ENCODE measurements around the gene LDLRAD3.

LDLRAD3 gene

GRCh38 chr11:36234825-36235224 lies 291.0 kb downstream of the LDLRAD3 start:
- Histone ChIP-seq H3K36me3 (replicated peaks; ENCODE audit: low read depth, low read length) (no peaks in the 10 kb centered on the region), H3K4me2 (ENCODE audit: low read length) (no peak overlapping the region), H4K20me1 (ENCODE audit: insufficient read depth, low read length) (no peaks in the 10 kb centered on the region), H3K9ac (ENCODE audit: low read length) (no peak overlapping the region), H3K27ac (ENCODE audit: low read length) (no peak overlapping the region), H2AFZ (ENCODE audit: low read depth, low read length) (no peak overlapping the region), H3K4me3 (ENCODE audit: low read length) (no peak overlapping the region), H3K79me2 (ENCODE audit: low read length) (no peaks in the 10 kb centered on the region), H3K9me3 (ENCODE audit: insufficient read depth, low read length) (no peaks in the 10 kb centered on the region), H3K27me3 (ENCODE audit: low read depth, low read length) (peaks cover 31% of the 10 kb centered on the region), H3K4me1 (ENCODE audit: low read length) (no peaks in the 10 kb centered on the region)
- TF ChIP-seq CTCF (IDR thresholded peaks at IDR 0.05; ENCODE audit: low read depth, low read length) (no peak), EZH2phosphoT487 (IDR thresholded peaks at IDR 0.05; ENCODE audit: low read depth) (no peak)

- no peak overlapping the region for H3K4me3 ChIP-seq (ENCODE audit: low read length)
- TF ChIP-seq EZH2phosphoT487 (IDR thresholded peaks at IDR 0.05; ENCODE audit: low read depth) (no peak), CTCF (IDR thresholded peaks at IDR 0.05; ENCODE audit: low read depth, low read length) (no peak)
- H3K4me1 ChIP-seq (ENCODE audit: low read length): no peaks in the 10 kb centered on the region
- no peak overlapping the region for H2AFZ ChIP-seq (ENCODE audit: low read depth, low read length)
- H3K9me3 ChIP-seq (ENCODE audit: insufficient read depth, low read length): no peaks in the 10 kb centered on the region
- H3K79me2 ChIP-seq (ENCODE audit: low read length): no peaks in the 10 kb centered on the region
- no peaks in the 10 kb centered on the region for H3K36me3 ChIP-seq (replicated peaks; ENCODE audit: low read depth, low read length)
- H3K9ac ChIP-seq (ENCODE audit: low read length): no peak overlapping the region
- H3K27me3 ChIP-seq (ENCODE audit: low read depth, low read length): peaks cover 22% of the 10 kb centered on the region
- H3K27ac ChIP-seq (ENCODE audit: low read length): no peak overlapping the region
- H4K20me1 ChIP-seq (ENCODE audit: insufficient read depth, low read length): no peaks in the 10 kb centered on the region
- H3K4me2 ChIP-seq (ENCODE audit: low read length): no peak overlapping the region
Observed at GRCh38 chr11:36235750-36236149, 291.9 kb downstream of the LDLRAD3 start.

GRCh38 chr11:36237391-36237790 lies 293.5 kb downstream of the LDLRAD3 start:
- H3K4me2 ChIP-seq (ENCODE audit: low read length): no peak overlapping the region
- TF ChIP-seq EZH2phosphoT487 (IDR thresholded peaks at IDR 0.05; ENCODE audit: low read depth): no peak
- TF ChIP-seq CTCF (IDR thresholded peaks at IDR 0.05; ENCODE audit: low read depth, low read length): no peak
- H3K9ac ChIP-seq (ENCODE audit: low read length): no peak overlapping the region
- no peak overlapping the region for H2AFZ ChIP-seq (ENCODE audit: low read depth, low read length)
- no peaks in the 10 kb centered on the region for H3K4me1 ChIP-seq (ENCODE audit: low read length)
- H3K27ac ChIP-seq (ENCODE audit: low read length): no peak overlapping the region
- H3K36me3 ChIP-seq (replicated peaks; ENCODE audit: low read depth, low read length): no peaks in the 10 kb centered on the region
- H3K79me2 ChIP-seq (ENCODE audit: low read length): no peaks in the 10 kb centered on the region
- no peak overlapping the region for H3K4me3 ChIP-seq (ENCODE audit: low read length)
- H4K20me1 ChIP-seq (ENCODE audit: insufficient read depth, low read length): no peaks in the 10 kb centered on the region
- H3K9me3 ChIP-seq (ENCODE audit: insufficient read depth, low read length): no peaks in the 10 kb centered on the region
- peaks cover 25% of the 10 kb centered on the region for H3K27me3 ChIP-seq (ENCODE audit: low read depth, low read length)

- no peaks in the 10 kb centered on the region for H3K79me2 ChIP-seq (ENCODE audit: low read length)
- no peak overlapping the region for H3K9ac ChIP-seq (ENCODE audit: low read length)
- TF ChIP-seq CTCF (IDR thresholded peaks at IDR 0.05; ENCODE audit: low read depth, low read length) (no peak), EZH2phosphoT487 (IDR thresholded peaks at IDR 0.05; ENCODE audit: low read depth) (no peak)
- H3K27me3 ChIP-seq (ENCODE audit: low read depth, low read length): peaks cover 28% of the 10 kb centered on the region
- no peaks in the 10 kb centered on the region for H4K20me1 ChIP-seq (ENCODE audit: insufficient read depth, low read length)
- no peaks in the 10 kb centered on the region for H3K4me1 ChIP-seq (ENCODE audit: low read length)
- H3K4me3 ChIP-seq (ENCODE audit: low read length): no peak overlapping the region
- no peak overlapping the region for H3K27ac ChIP-seq (ENCODE audit: low read length)
- no peak overlapping the region for H2AFZ ChIP-seq (ENCODE audit: low read depth, low read length)
- H3K36me3 ChIP-seq (replicated peaks; ENCODE audit: low read depth, low read length): no peaks in the 10 kb centered on the region
- no peak overlapping the region for H3K4me2 ChIP-seq (ENCODE audit: low read length)
- no peaks in the 10 kb centered on the region for H3K9me3 ChIP-seq (ENCODE audit: insufficient read depth, low read length)
Observed at GRCh38 chr11:36238036-36238631, 294.3 kb downstream of the LDLRAD3 start.
